GM12801 (cell line): Measurements from ENCODE around the gene RPLP1.

ENCODE experiments used
- CTCF ChIP-seq: IDR thresholded peaks from one replicate; pipeline ENCODE4 v1.5.1; 2011; ENCODE audit warnings: control low read depth; ENCODE audit not compliant: insufficient read length; ENCODE audit errors: extremely low read depth

Gene RPLP1

GRCh38 chr15:69479971-69480370 lies 27.4 kb downstream of the RPLP1 start:
- no peak for TF ChIP-seq CTCF

- TF ChIP-seq CTCF = no peak
Observed at GRCh38 chr15:69480932-69481331, 28.3 kb downstream of the RPLP1 start.

GRCh38 chr15:69482686-69483256 lies 30.2 kb downstream of the RPLP1 start:
- TF ChIP-seq CTCF = no peak

- no peak for TF ChIP-seq CTCF
Observed at GRCh38 chr15:69484837-69485236, 32.2 kb downstream of the RPLP1 start.

GRCh38 chr15:69486481-69487110 lies 34.0 kb downstream of the RPLP1 start:
- TF ChIP-seq CTCF = no peak

GRCh38 chr15:69489073-69489571 lies 36.5 kb downstream of the RPLP1 start:
- TF ChIP-seq CTCF = no peak

- no peak for TF ChIP-seq CTCF
Observed at GRCh38 chr15:69490356-69491037, 37.9 kb downstream of the RPLP1 start.
